HG03139 (cell line): Measurements from ENCODE around the gene CFAP119.
"Not testable (repeated sequence)": the region's sequence is repeated elsewhere in the genome, so short reads cannot be mapped to it uniquely, and the experiment has no call there.

ENCODE experiments used
- ATAC-seq: cut with Tn5 transposase; IDR thresholded peaks from one replicate; pipeline ENCODE4 v1.9.1; 2021; ENCODE audit not compliant: unreplicated experiment

Gene CFAP119

GRCh38 chr16:30761928-30762902, at the start of gene CFAP119, which contains the start of gene RNF40:
Gene CFAP119, minus strand, starts transcription at chr16:30762062. Its CDS starts 314 bp downstream, at chr16:30761748.
Gene RNF40, plus strand, starts transcription at chr16:30762322. Its CDS starts 224 bp downstream, at chr16:30762546.
- peak; percentile 83 for ATAC-seq

- not testable (repeated sequence) for ATAC-seq
Observed at GRCh38 chr16:30809675-30810074, 47.8 kb upstream of the CFAP119 start.

- not testable (repeated sequence) for ATAC-seq
Observed at GRCh38 chr16:30808890-30809426, 47.1 kb upstream of the CFAP119 start.

- ATAC-seq = no peak
Observed at GRCh38 chr16:30808146-30808545, 46.3 kb upstream of the CFAP119 start.

- no peak for ATAC-seq
Observed at GRCh38 chr16:30805370-30806169, 43.7 kb upstream of the CFAP119 start.

- no peak for ATAC-seq
Observed at GRCh38 chr16:30805056-30805369, 43.2 kb upstream of the CFAP119 start.

- no peak for ATAC-seq
Observed at GRCh38 chr16:30802936-30803335, 41.1 kb upstream of the CFAP119 start.

GRCh38 chr16:30797670-30798309, 35.9 kb upstream of the CFAP119 start:
- no peak for ATAC-seq

- ATAC-seq = no peak
Observed at GRCh38 chr16:30794634-30795033, 32.8 kb upstream of the CFAP119 start.

GRCh38 chr16:30793508-30794069, 31.7 kb upstream of the CFAP119 start:
- ATAC-seq = no peak

GRCh38 chr16:30787613-30788378, 25.9 kb upstream of the CFAP119 start:
- no peak for ATAC-seq

- no peak for ATAC-seq
Observed at GRCh38 chr16:30786936-30787612, 25.2 kb upstream of the CFAP119 start, which contains the start of gene ZNF629. Gene ZNF629, minus strand, starts transcription at chr16:30787205. Its CDS starts 2,723 bp downstream, at chr16:30784482.

GRCh38 chr16:30786115-30786935, 24.5 kb upstream of the CFAP119 start:
- ATAC-seq = no peak

- ATAC-seq = no peak
Observed at GRCh38 chr16:30785126-30786106, 23.6 kb upstream of the CFAP119 start.

GRCh38 chr16:30784215-30784614, 22.4 kb upstream of the CFAP119 start:
- ATAC-seq = no peak

GRCh38 chr16:30783280-30784109, 21.6 kb upstream of the CFAP119 start:
- no peak for ATAC-seq
